IMR-90 (cell line): Measurements from ENCODE around the gene UBXN2A. TPM values are rescaled to one million over a fixed set of nuclear protein-coding genes. Genes with fewer than 3 reads are reported as not detected.

Experiments used
- ATAC-seq: fragments of 200-7000 bp; cut with Tn5 transposase; 2 replicates; pipeline ENCODE4 v1.9.1; 2020; ENCODE audit warnings: low read depth, mild to moderate bottlenecking, moderate library complexity
- BruUV-seq: library from RNA; stranded (reverse); fragments of 400-500 nt; replicated peaks from 2 replicates; lab custom pipeline; 2021; lab: Mats Ljungman, UMichigan
- CTCF ChIA-PET: fragments of 300-600 bp; formaldehyde crosslinking; extraction: SDS; loops from one replicate; lab custom pipeline; 2021; ENCODE audit warnings: antibody characterized with exemption; lab: Yijun Ruan, JAX
- POLR2A ChIA-PET: fragments of 300-600 bp; sonication (Branson Sonifier 250); formaldehyde crosslinking; loops from one replicate; lab custom pipeline; 2022; ENCODE audit warnings: antibody characterized with exemption; ENCODE audit not compliant: unreplicated experiment; lab: Charles Lee
- DNase-seq: peaks from one replicate; pipeline ENCODE4 v3.0.0; 2013
- H2AFZ ChIP-seq: replicated peaks from 2 replicates; pipeline ENCODE3; 2013; ENCODE audit warnings: low read length, mild to moderate bottlenecking; ENCODE audit not compliant: poor library complexity
- H2AK5ac ChIP-seq: 2 replicates; pipeline ENCODE4 v1.6.1; 2013; ENCODE audit warnings: low read depth, low read length, inconsistent platforms
- H2AK9ac ChIP-seq: replicated peaks from 2 replicates; pipeline ENCODE3; 2013; ENCODE audit warnings: mild to moderate bottlenecking, low read depth, low read length, moderate library complexity; ENCODE audit not compliant: poor library complexity
- H2BK120ac ChIP-seq: 2 replicates; pipeline ENCODE4 v1.6.1; 2013; ENCODE audit warnings: low read depth, low read length, inconsistent platforms
- H2BK15ac ChIP-seq: 3 replicates; pipeline ENCODE4 v1.6.1; 2013; ENCODE audit warnings: low read depth, low read length, inconsistent platforms
- H2BK20ac ChIP-seq: 2 replicates; pipeline ENCODE4 v1.6.1; 2013; ENCODE audit warnings: low read depth, mild to moderate bottlenecking, inconsistent platforms, low read length, moderate library complexity
- H2BK5ac ChIP-seq: 2 replicates; pipeline ENCODE4 v1.6.1; 2013; ENCODE audit warnings: mild to moderate bottlenecking, low read depth, low read length, inconsistent platforms; ENCODE audit not compliant: poor library complexity, severe bottlenecking
- H3K14ac ChIP-seq: replicated peaks from 2 replicates; pipeline ENCODE4 v1.6.1; 2013; ENCODE audit warnings: low read depth, low read length, inconsistent platforms
- H3K18ac ChIP-seq: 2 replicates; pipeline ENCODE4 v1.6.1; 2013; ENCODE audit warnings: low read depth, low read length, control low read depth
- H3K23ac ChIP-seq: 2 replicates; pipeline ENCODE4 v1.6.1; 2013; ENCODE audit warnings: low read depth, low read length, inconsistent platforms
- H3K27ac ChIP-seq: 2 replicates; pipeline ENCODE4 v1.5.1; 2013; ENCODE audit warnings: mild to moderate bottlenecking, control low read depth, low read length; ENCODE audit not compliant: insufficient read depth
- H3K27me3 ChIP-seq: 2 replicates; pipeline ENCODE4 v1.6.1; 2013; ENCODE audit warnings: low read length; ENCODE audit not compliant: control insufficient read depth, insufficient read depth
- H3K36me3 ChIP-seq: 2 replicates; pipeline ENCODE4 v1.6.1; 2013; ENCODE audit warnings: low read length, mixed read lengths; ENCODE audit not compliant: control insufficient read depth, insufficient read depth
- H3K4ac ChIP-seq: 2 replicates; pipeline ENCODE4 v1.6.1; 2013; ENCODE audit warnings: low read depth, low read length, inconsistent platforms
- H3K4me1 ChIP-seq: 2 replicates; pipeline ENCODE4 v1.6.1; 2013; ENCODE audit warnings: low read length, mixed read lengths; ENCODE audit not compliant: control insufficient read depth, insufficient read depth
- H3K4me2 ChIP-seq: 2 replicates; pipeline ENCODE4 v1.6.1; 2013; ENCODE audit warnings: low read depth, mild to moderate bottlenecking, control low read depth, low read length, moderate library complexity
- H3K4me3 ChIP-seq: 2 replicates; pipeline ENCODE4 v1.5.1; 2013; ENCODE audit warnings: low read depth, mild to moderate bottlenecking, control low read depth, low read length, moderate library complexity; ENCODE audit not compliant: insufficient read depth
- H3K56ac ChIP-seq: 2 replicates; pipeline ENCODE4 v1.6.1; 2013; ENCODE audit warnings: low read length, inconsistent platforms; ENCODE audit not compliant: insufficient read depth; ENCODE audit errors: extremely low read depth
- H3K79me1 ChIP-seq, 2 experiments: 2 replicates each; pipeline ENCODE4 v1.6.1; 2013; ENCODE audit warnings: low read length in 2 of 2, inconsistent platforms in 1 of 2, low read depth in 1 of 2
- H3K9ac ChIP-seq: 2 replicates; pipeline ENCODE4 v1.6.1; 2013; ENCODE audit warnings: low read depth, low read length, control low read depth
- H3K9me1 ChIP-seq: 2 replicates; pipeline ENCODE4 v1.6.1; 2013; ENCODE audit warnings: low read length, inconsistent platforms; ENCODE audit not compliant: insufficient read depth
- H3K9me3 ChIP-seq: 2 replicates; pipeline ENCODE4 v1.6.1; 2013; ENCODE audit warnings: low read length; ENCODE audit not compliant: control insufficient read depth, insufficient read depth
- H4K20me1 ChIP-seq: 2 replicates; pipeline ENCODE4 v1.6.1; 2013; ENCODE audit warnings: low read length, inconsistent platforms; ENCODE audit not compliant: insufficient read depth
- H4K5ac ChIP-seq: 2 replicates; pipeline ENCODE4 v1.6.1; 2013; ENCODE audit warnings: mild to moderate bottlenecking, low read depth, low read length, control low read depth
- H4K8ac ChIP-seq, 2 experiments: 2 replicates each; pipeline ENCODE4 v1.6.1; 2013; ENCODE audit warnings: low read depth in 2 of 2, low read length in 2 of 2, control low read depth in 1 of 2, inconsistent platforms in 1 of 2
- H4K91ac ChIP-seq: 2 replicates; pipeline ENCODE4 v1.6.1; 2013; ENCODE audit warnings: low read depth, low read length, inconsistent platforms; ENCODE audit not compliant: insufficient read depth
- MXI1 ChIP-seq: IDR thresholded peaks from 2 replicates; pipeline ENCODE4 v1.6.1; 2012; ENCODE audit warnings: low read depth, mild to moderate bottlenecking, low read length, moderate library complexity, borderline replicate concordance
- WGBS, 2 experiments: methylation state at CpG; one replicate each; pipeline versions ENCODE4 v1.1.5 to v1.1.7; 2013; ENCODE audit warnings: missing lambda C conversion rate in 2 of 2; ENCODE audit not compliant: insufficient read length in 1 of 2; ENCODE audit errors: extremely low coverage in 2 of 2; 5-methylcytosine and 5-hydroxymethylcytosine counted together
- dilution Hi-C: fragments of 300-500 bp; cut with HindIII; formaldehyde crosslinking; loops from one replicate; pipeline ENCODE4 v1.14.3; 2018; ENCODE audit warnings: low sequenced_read_pairs; ENCODE audit not compliant: unreplicated experiment
- in situ Hi-C: fragments of 300-500 bp; cut with MboI; formaldehyde crosslinking; loops from 3 replicates; pipeline ENCODE4 v1.14.3; 2019; ENCODE audit warnings: low sequenced_read_pairs, inconsistent platforms, mixed read lengths
- intact Hi-C: fragments of 100-400 bp; cut with micrococcal nuclease; formaldehyde crosslinking; loops from 2 replicates; pipeline ENCODE4 v1.10.0; 2022
- polyA plus RNA-seq, 3 experiments: library from polyadenylated mRNA; depleted of rRNA; stranded (reverse); fragments of >200 nt; gene quantifications; 2 replicates each; pipeline ENCODE4 v1.2.3, GENCODE V29; 2012; ENCODE audit warnings: low replicate concordance in 1 of 3
- total RNA-seq: library from RNA; depleted of rRNA; stranded (reverse); fragments of >200 nt; gene quantifications from 2 replicates; pipeline ENCODE4 v1.2.3, GENCODE V29; 2012

The UBXN2A gene
- total and polyA plus RNA-seq, 2 of the 4 experiments (the other 2 are of a cell fraction), result 4.6 to 7.7 TPM

- dilution Hi-C loops, result no loop called here
- H2AK5ac ChIP-seq, result no peak overlapping the region; the same call in 1 of the 2 replicates
- no peak for DNase-seq
- H3K4me3 ChIP-seq, result no peak overlapping the region
- H2AFZ ChIP-seq, result no peak overlapping the region
- H3K4ac ChIP-seq, result no peak overlapping the region
- H3K4me1 ChIP-seq, result peaks cover 10% of the 10 kb centered on the region
- in situ Hi-C loops, result no loop called here
- no peak overlapping the region for H3K23ac ChIP-seq
- peaks cover 0 to 9% of the 10 kb centered on the region in 2 experiments; a peak in 2 of 4 replicates for H3K79me1 ChIP-seq
- no TSS peak for BruUV-seq
- H2BK20ac ChIP-seq, result no peak overlapping the region
- intact Hi-C loops, result no loop called here
- no peaks in the 10 kb centered on the region for H3K9me3 ChIP-seq
- H3K27ac ChIP-seq, result no peak overlapping the region
- no peak overlapping the region for H3K56ac ChIP-seq
- no peaks in the 10 kb centered on the region for H3K27me3 ChIP-seq
- H3K14ac ChIP-seq, result no peak overlapping the region
- no peak overlapping the region for H2BK5ac ChIP-seq
- ATAC-seq, result no peak
- H2AK9ac ChIP-seq, result no peak overlapping the region
- TF ChIP-seq MXI1, result no peak
- H4K8ac ChIP-seq, result no peak overlapping the region
- peaks cover 18% of the 10 kb centered on the region; the same call in 1 of the 2 replicates for H3K9me1 ChIP-seq
- H4K20me1 ChIP-seq, result no peaks in the 10 kb centered on the region; the same call in 1 of the 2 replicates
- no peak overlapping the region for H3K18ac ChIP-seq
- no peak overlapping the region for H3K4me2 ChIP-seq
- H2BK120ac ChIP-seq, result no peak overlapping the region
- WGBS, 2 experiments, result 100% methylated on average over 1 of the region's 5 CpGs; no CpG with 5 or more reads in 1 of the 2 experiments
- H4K91ac ChIP-seq, result no peak overlapping the region
- H3K9ac ChIP-seq, result no peak overlapping the region
- CTCF ChIA-PET, result no interaction called here
- H2BK15ac ChIP-seq, result no peak overlapping the region
- H4K5ac ChIP-seq, result no peak overlapping the region
- H3K36me3 ChIP-seq, result peaks cover 9% of the 10 kb centered on the region
- POLR2A ChIA-PET, result no interaction called here
These were observed 79.5 kb downstream of the UBXN2A start for GRCh38 chr2:24019729-24020128.
